Ishikawa (cell line): ENCODE data around the gene ABRAXAS1.

Experiments
- CEBPB ChIP-seq: IDR thresholded peaks from 2 replicates; pipeline ENCODE4 v1.6.1; 2012
- CREB1 ChIP-seq: IDR thresholded peaks from 2 replicates; pipeline ENCODE4 v1.6.1; 2012; ENCODE audit warnings: low read depth
- EGR1 ChIP-seq: IDR thresholded peaks from 2 replicates; pipeline ENCODE4 v1.6.1; 2012
- EP300 ChIP-seq: IDR thresholded peaks from 2 replicates; pipeline ENCODE4 v1.6.1; 2012; ENCODE audit warnings: borderline replicate concordance
- FOXM1 ChIP-seq: IDR thresholded peaks from 2 replicates; pipeline ENCODE4 v1.6.1; 2012; ENCODE audit warnings: low read depth, borderline replicate concordance
- NFIC ChIP-seq: IDR thresholded peaks from 2 replicates; pipeline ENCODE4 v1.6.1; 2012
- RAD21 ChIP-seq: IDR thresholded peaks from 2 replicates; pipeline ENCODE4 v1.6.1; 2012; ENCODE audit warnings: low read depth
- REST ChIP-seq: IDR thresholded peaks from 2 replicates; pipeline ENCODE4 v1.6.1; 2012; ENCODE audit warnings: low read depth, mild to moderate bottlenecking
- TAF1 ChIP-seq: IDR thresholded peaks from 2 replicates; pipeline ENCODE4 v1.6.1; 2012; ENCODE audit warnings: low read depth, mild to moderate bottlenecking
- TCF12 ChIP-seq: IDR thresholded peaks from 2 replicates; pipeline ENCODE4 v1.6.1; 2012; ENCODE audit warnings: low read depth
- TEAD4 ChIP-seq: IDR thresholded peaks from 2 replicates; pipeline ENCODE4 v1.6.1; 2012
- YY1 ChIP-seq: IDR thresholded peaks from 2 replicates; pipeline ENCODE4 v1.6.1; 2012; ENCODE audit warnings: low read depth
- TF ChIP-seq, protein P1 (sequence below): IDR thresholded peaks from 2 replicates; pipeline ENCODE4 v1.6.1; 2012
- TF ChIP-seq, protein P2 (sequence below): IDR thresholded peaks from 2 replicates; pipeline ENCODE4 v1.6.1; 2012

Gene ABRAXAS1

GRCh38 chr4:83431200-83431599 is 53.7 kb downstream of the ABRAXAS1 start:
- no peak for TF ChIP-seq TAF1
- TF ChIP-seq REST, result no peak
- TF ChIP-seq, protein P1, sequence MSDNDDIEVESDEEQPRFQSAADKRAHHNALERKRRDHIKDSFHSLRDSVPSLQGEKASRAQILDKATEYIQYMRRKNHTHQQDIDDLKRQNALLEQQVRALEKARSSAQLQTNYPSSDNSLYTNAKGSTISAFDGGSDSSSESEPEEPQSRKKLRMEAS, result no peak

DNA sequence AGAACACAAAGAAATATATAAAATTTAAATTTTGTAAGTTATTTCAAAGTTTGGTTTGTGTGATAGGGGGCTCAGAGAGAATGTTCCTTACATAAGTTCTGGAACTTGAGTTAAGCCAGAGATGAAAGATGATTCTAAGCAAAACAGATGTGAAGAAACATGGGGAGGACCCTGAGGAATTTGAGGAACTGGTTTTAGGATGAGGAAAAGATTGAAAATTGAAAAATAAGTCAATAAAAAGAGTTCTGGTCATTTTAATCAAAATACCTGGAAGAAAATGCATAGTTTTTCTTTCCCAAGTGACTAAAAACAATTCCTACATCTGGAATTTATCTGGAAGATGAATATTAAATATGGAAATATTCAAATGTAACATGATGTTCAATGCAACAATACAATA is 66.7 kb downstream of the ABRAXAS1 start:
- no peak for TF ChIP-seq FOXM1
- TF ChIP-seq EGR1, result no peak
- no peak for TF ChIP-seq NFIC
- no peak for TF ChIP-seq RAD21
- TF ChIP-seq, protein P1, result no peak
- no peak for TF ChIP-seq CEBPB
- TF ChIP-seq TCF12, result no peak
- TF ChIP-seq TAF1, result no peak
- TF ChIP-seq YY1, result no peak
- no peak for TF ChIP-seq EP300
- TF ChIP-seq TEAD4, result no peak
- TF ChIP-seq, protein P2, sequence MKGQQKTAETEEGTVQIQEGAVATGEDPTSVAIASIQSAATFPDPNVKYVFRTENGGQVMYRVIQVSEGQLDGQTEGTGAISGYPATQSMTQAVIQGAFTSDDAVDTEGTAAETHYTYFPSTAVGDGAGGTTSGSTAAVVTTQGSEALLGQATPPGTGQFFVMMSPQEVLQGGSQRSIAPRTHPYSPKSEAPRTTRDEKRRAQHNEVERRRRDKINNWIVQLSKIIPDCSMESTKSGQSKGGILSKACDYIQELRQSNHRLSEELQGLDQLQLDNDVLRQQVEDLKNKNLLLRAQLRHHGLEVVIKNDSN, result no peak
- no peak for TF ChIP-seq CREB1
- TF ChIP-seq REST, result no peak

DNA sequence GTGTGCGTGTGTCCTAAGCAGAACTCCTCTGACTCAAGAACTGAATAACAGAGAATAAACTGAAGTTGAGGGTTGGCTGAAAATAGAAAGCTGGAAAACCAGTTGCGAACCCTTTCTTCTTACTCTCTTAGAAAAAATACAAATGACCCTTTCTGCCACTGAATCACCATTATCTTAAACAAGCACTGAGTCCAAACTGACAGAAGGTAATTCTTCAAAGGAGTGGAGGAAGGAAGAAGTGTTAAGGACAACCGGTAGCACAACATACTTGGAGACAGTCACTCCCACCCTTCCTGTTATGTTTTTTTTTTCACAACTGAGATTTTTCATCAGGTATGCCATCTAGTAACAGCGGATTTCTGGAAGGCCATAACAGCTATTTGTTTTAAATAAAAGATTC is 67.3 kb downstream of the ABRAXAS1 start:
- no peak for TF ChIP-seq CEBPB
- TF ChIP-seq TEAD4, result no peak
- no peak for TF ChIP-seq REST
- no peak for TF ChIP-seq CREB1
- TF ChIP-seq TAF1, result no peak
- no peak for TF ChIP-seq RAD21
- TF ChIP-seq, protein P2, result no peak
- TF ChIP-seq YY1, result no peak
- no peak for TF ChIP-seq EGR1

DNA sequence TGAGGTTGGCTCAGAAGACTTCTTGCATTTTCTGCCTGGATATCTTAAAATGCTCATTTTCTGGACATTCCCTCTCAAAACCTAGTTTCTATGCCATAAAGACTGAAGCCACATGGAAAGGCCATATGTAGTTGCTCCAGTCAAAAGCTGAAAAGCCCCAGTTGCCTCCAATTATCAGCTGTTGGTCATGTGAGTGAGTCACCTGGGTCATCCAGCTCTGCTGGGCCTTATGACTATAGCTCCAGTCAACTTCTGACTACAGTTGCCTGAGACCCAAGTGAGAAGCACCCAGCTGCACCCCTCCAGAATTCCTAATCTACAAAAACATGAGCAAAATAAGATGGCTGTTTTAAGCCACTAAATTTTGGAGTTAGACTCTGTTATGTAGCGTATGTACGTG is 71.2 kb downstream of the ABRAXAS1 start:
- TF ChIP-seq CREB1, result no peak
- TF ChIP-seq YY1, result no peak
